Gastrocnemius medialis (tissue), 4 donors: ENCODE data around the gene RASGRP1.

Source experiments
- CTCF ChIP-seq, 5 experiments: fragments of 450-650 bp in 3 of 5; fragments of 200-600 bp in 2 of 5; sonication (generic) in 2 of 5; IDR thresholded peaks in 4 of 5; conservative IDR thresholded peaks in 1 of 5; 1 replicate in 4 of 5; 2 replicates in 1 of 5; pipeline ENCODE4 v1.5.1; 2016 to 2019; ENCODE audit warnings: antibody characterized with exemption in 5 of 5, mild to moderate bottlenecking in 3 of 5, moderate library complexity in 3 of 5
- POLR2A ChIP-seq, 2 donors: fragments of 450-650 bp; IDR thresholded peaks; one replicate each; pipeline ENCODE4 v1.6.1; 2017; ENCODE audit warnings: antibody characterized with exemption in 2 of 2, mild to moderate bottlenecking in 2 of 2, moderate library complexity in 2 of 2

GRCh38 chr15:38613085-38613484 lies 48.5 kb upstream of the RASGRP1 start:
- TF ChIP-seq CTCF (IDR thresholded peaks at IDR 0.05 in 4 of 5, conservative IDR thresholded peaks at IDR 0.05 in 1 of 5) (no peak), POLR2A (IDR thresholded peaks at IDR 0.05) (no peak)
